HepG2 (cell line): ENCODE results near the gene DUSP5. TPM values are rescaled to one million over a fixed set of nuclear protein-coding genes. Genes with fewer than 3 reads are reported as not detected.

Experiments used
- ATAC-seq: fragments of 200-7000 bp; cut with Tn5 transposase; 3 replicates; pipeline ENCODE4 v1.9.1; 2020; ENCODE audit warnings: mild to moderate bottlenecking, moderate library complexity
- BruUV-seq: library from RNA; stranded (reverse); fragments of 400-500 nt; replicated peaks from 2 replicates; lab custom pipeline; 2021; lab: Mats Ljungman, UMichigan
- CTCF ChIA-PET: fragments of 300-600 bp; formaldehyde crosslinking; extraction: SDS; loops from one replicate; lab custom pipeline; 2021; ENCODE audit warnings: low total read pairs, inconsistent platforms, low intra/inter-chr PET ratio; lab: Yijun Ruan, JAX
- POLR2A ChIA-PET: fragments of 350-600 bp; sonication (Branson Sonifier 250); formaldehyde crosslinking; loops from one replicate; lab custom pipeline; 2020; ENCODE audit warnings: antibody characterized with exemption, inconsistent platforms; lab: Yijun Ruan, JAX
- DNase-seq: peaks from one replicate; pipeline ENCODE4 v3.0.0-alpha.2; 2015; ENCODE audit warnings: low spot score
- FAIRE-seq: peaks from 3 replicates; lab custom pipeline; 2011; peaks lifted over from hg19 to GRCh38; lab: Jason Lieb, UNC
- H2AFZ ChIP-seq: one replicate; pipeline ENCODE4 v1.6.1; 2011; ENCODE audit warnings: low read length, inconsistent platforms
- H3K27ac ChIP-seq: fragments of 300-600 bp; 3 replicates; pipeline ENCODE4 v1.8.0; 2011; ENCODE audit warnings: mixed run types, mild to moderate bottlenecking, mixed read lengths, low read length, inconsistent platforms; ENCODE audit not compliant: insufficient read depth; ENCODE audit errors: extremely low read length
- H3K27me3 ChIP-seq, 2 experiments: fragments of 200-600 bp in 1 of 2; 2 replicates in 1 of 2; 3 replicates in 1 of 2; pipeline versions ENCODE4 v1.6.0 to v1.8.0; 2011; ENCODE audit warnings: low read length in 2 of 2, mild to moderate bottlenecking in 2 of 2, moderate library complexity in 2 of 2, inconsistent platforms in 1 of 2; ENCODE audit not compliant: insufficient read depth in 2 of 2, control insufficient read depth in 1 of 2
- H3K36me3 ChIP-seq, 2 experiments: fragments of 200-600 bp in 1 of 2; replicated peaks in 1 of 2; 2 replicates in 1 of 2; 3 replicates in 1 of 2; pipeline versions ENCODE4 v1.5.1 to v1.8.0; 2011; ENCODE audit warnings: low read length in 2 of 2, inconsistent platforms in 1 of 2; ENCODE audit not compliant: insufficient read depth in 2 of 2, control insufficient read depth in 1 of 2
- H3K4me1 ChIP-seq: 2 replicates; pipeline ENCODE4 v1.5.1; 2012; ENCODE audit warnings: low read length, inconsistent platforms; ENCODE audit not compliant: insufficient read depth
- H3K4me2 ChIP-seq: 2 replicates; pipeline ENCODE4 v1.6.0; 2011; ENCODE audit warnings: low read depth, low read length, inconsistent platforms
- H3K4me3 ChIP-seq, 3 experiments: fragments of 200-600 bp in 1 of 3; sonication (generic), shearing (Covaris generic) in 1 of 3; replicated peaks in 1 of 3; 2 replicates each; pipeline ENCODE4 v1.5.1; 2011 to 2016; ENCODE audit warnings: low read length in 3 of 3, inconsistent platforms in 2 of 3, low read depth in 2 of 3, mild to moderate bottlenecking in 2 of 3, control low read depth in 1 of 3, mixed read lengths in 1 of 3; ENCODE audit not compliant: insufficient read depth in 1 of 3
- H3K79me2 ChIP-seq: one replicate; pipeline ENCODE4 v1.6.1; 2011; ENCODE audit warnings: low read length, inconsistent platforms; ENCODE audit not compliant: insufficient read depth
- H3K9ac ChIP-seq: 2 replicates; pipeline ENCODE4 v1.6.0; 2011; ENCODE audit warnings: mild to moderate bottlenecking, low read depth, low read length, inconsistent platforms; ENCODE audit not compliant: insufficient read depth
- H3K9me3 ChIP-seq: 2 replicates; pipeline ENCODE4 v1.5.1; 2012; ENCODE audit warnings: mild to moderate bottlenecking, low read length
- H4K20me1 ChIP-seq: 2 replicates; pipeline ENCODE4 v1.6.0; 2011; ENCODE audit warnings: inconsistent platforms, mild to moderate bottlenecking, low read length, moderate library complexity; ENCODE audit not compliant: insufficient read depth
- EED ChIP-seq: sonication (generic); formaldehyde crosslinking; IDR thresholded peaks from 2 replicates; pipeline ENCODE4 v1.5.0; 2020; ENCODE audit warnings: mild to moderate bottlenecking, missing genetic modification reagents
- EP300 ChIP-seq, 3 experiments: sonication (generic) in 1 of 3; formaldehyde crosslinking in 1 of 3; IDR thresholded peaks; 2 replicates each; pipeline versions ENCODE4 v1.5.1 to v1.6.1; 2011 to 2020; ENCODE audit warnings: low read depth in 2 of 3, low read length in 2 of 3, borderline replicate concordance in 1 of 3, improper control_type of control experiment in 1 of 3, mild to moderate bottlenecking in 1 of 3, missing genetic modification reagents in 1 of 3, moderate library complexity in 1 of 3
- FOXA1 ChIP-seq, 2 experiments: fragments of 450-650 bp in 1 of 2; sonication (generic) in 1 of 2; formaldehyde crosslinking in 1 of 2; IDR thresholded peaks; 2 replicates each; pipeline versions ENCODE4 v1.4.0 to v1.6.1; 2016 to 2020; ENCODE audit warnings: missing genetic modification reagents in 1 of 2
- GABPB1 ChIP-seq: IDR thresholded peaks from 2 replicates; pipeline ENCODE4 v1.6.1; 2016; ENCODE audit warnings: mild to moderate bottlenecking, missing genetic modification reagents, moderate library complexity, missing compliant biosample characterization
- HNRNPH1 ChIP-seq: fragments of 200-400 bp; formaldehyde crosslinking; optimal IDR thresholded peaks from 2 replicates; pipeline ENCODE3; 2017; ENCODE audit warnings: mild to moderate bottlenecking, low read depth, low read length
- JDP2 ChIP-seq: sonication (generic); formaldehyde crosslinking; IDR thresholded peaks from 2 replicates; pipeline ENCODE4 v1.8.1; 2022; ENCODE audit warnings: missing genetic modification reagents, borderline replicate concordance
- KLF9 ChIP-seq: IDR thresholded peaks from 2 replicates; pipeline ENCODE4 v1.6.1; 2016; ENCODE audit warnings: low read depth
- MAFF ChIP-seq: IDR thresholded peaks from 2 replicates; pipeline ENCODE4 v1.6.1; 2011; ENCODE audit warnings: low read depth, low read length, improper control_type of control experiment
- MTA3 ChIP-seq: sonication (generic); formaldehyde crosslinking; IDR thresholded peaks from 2 replicates; pipeline ENCODE4 v1.4.0; 2020; ENCODE audit warnings: missing genetic modification reagents
- NFE2L1 ChIP-seq: sonication (generic); formaldehyde crosslinking; IDR thresholded peaks from 2 replicates; pipeline ENCODE4 v1.4.0; 2020; ENCODE audit warnings: missing genetic modification reagents, mild to moderate bottlenecking, borderline replicate concordance
- PLSCR1 ChIP-seq: sonication (generic); formaldehyde crosslinking; IDR thresholded peaks from 2 replicates; pipeline ENCODE4 v1.5.0; 2020; ENCODE audit warnings: missing genetic modification reagents, mild to moderate bottlenecking, borderline replicate concordance
- SOX5 ChIP-seq: IDR thresholded peaks from 2 replicates; pipeline ENCODE4 v1.6.1; 2016; ENCODE audit warnings: borderline replicate concordance
- TEAD3 ChIP-seq: optimal IDR thresholded peaks from 2 replicates; pipeline ENCODE3; 2016; ENCODE audit warnings: borderline replicate concordance
- U2AF2 ChIP-seq: fragments of 200-400 bp; formaldehyde crosslinking; IDR thresholded peaks from 2 replicates; pipeline ENCODE4 v1.6.1; 2017; ENCODE audit warnings: low read depth, mild to moderate bottlenecking, low read length
- ZFP37 ChIP-seq: sonication (generic); formaldehyde crosslinking; IDR thresholded peaks from 2 replicates; pipeline ENCODE4 v1.4.0; 2020; ENCODE audit warnings: missing genetic modification reagents, borderline replicate concordance
- ZNF10 ChIP-seq: sonication (generic); formaldehyde crosslinking; IDR thresholded peaks from 2 replicates; pipeline ENCODE4 v1.4.0; 2020; ENCODE audit warnings: mild to moderate bottlenecking, low read depth, missing genetic modification reagents, borderline replicate concordance
- ZSCAN31 ChIP-seq: sonication (generic); formaldehyde crosslinking; IDR thresholded peaks from 2 replicates; pipeline ENCODE4 v1.5.0; 2020; ENCODE audit warnings: low read depth, mild to moderate bottlenecking, missing genetic modification reagents
- WGBS: methylation state at CpG from one replicate; pipeline ENCODE4 v1.1.6; 2017; ENCODE audit warnings: low lambda C conversion rate; 5-methylcytosine and 5-hydroxymethylcytosine counted together
- in situ Hi-C: cut with HindIII; loops from 2 replicates; pipeline ENCODE4 v1.10.0; 2017; ENCODE audit warnings: low pct_unique_long_range_greater_than_20kb; ENCODE audit not compliant: extremely low pct_ligation_motif_present
- intact Hi-C: fragments of 100-400 bp; cut with micrococcal nuclease; formaldehyde crosslinking; loops from one replicate; pipeline ENCODE4 v1.10.0; 2022; ENCODE audit not compliant: unreplicated experiment
- polyA plus RNA-seq, 8 experiments: library from polyadenylated mRNA; depleted of rRNA in 3 of 8; stranded (reverse) in 7 of 8; unstranded in 1 of 8; fragments of >200 nt; fragmentation: Illumina TruSeq in 4 of 8; extraction: Trizol in 4 of 8; gene quantifications; 2 replicates each; pipeline versions ENCODE4 v1.2.1 to v1.2.3, GENCODE V29; 2011 to 2016; ENCODE audit warnings: low read depth in 4 of 8, missing spikeins in 1 of 8, mixed read lengths in 1 of 8; ENCODE audit not compliant: insufficient read depth in 1 of 8
- total RNA-seq, 5 experiments: library from RNA; depleted of rRNA; stranded (reverse); fragments of >200 nt; fragmentation: Illumina TruSeq; extraction: Trizol; gene quantifications; 2 replicates each; pipeline ENCODE4 v1.2.3, GENCODE V29; 2016; ENCODE audit warnings: low read depth in 1 of 5
- TF ChIP-seq, protein P1 (sequence below): sonication (generic); formaldehyde crosslinking; IDR thresholded peaks from 2 replicates; pipeline ENCODE4 v1.5.1; 2020; ENCODE audit warnings: mild to moderate bottlenecking, missing genetic modification reagents, moderate library complexity

The DUSP5 gene
- total and polyA plus RNA-seq, 2 of the 13 experiments (the other 11 are each of a cell fraction or from before 2014, with no cell fraction given): 1.4 to 3.7 TPM

GRCh38 chr10:110481919-110482318 lies 15.8 kb upstream of the DUSP5 start:
- DNase-seq: peak; percentile 24
- Histone ChIP-seq H3K79me2 (no peaks in the 10 kb centered on the region), H3K9me3 (no peaks in the 10 kb centered on the region), H4K20me1 (no peaks in the 10 kb centered on the region), H3K27ac (no peak overlapping the region), H3K4me1 (peaks cover 1% of the 10 kb centered on the region; the same call in 1 of the 2 replicates), H3K27me3 (no peaks in the 10 kb centered on the region), H2AFZ (no peak overlapping the region), H3K36me3 (no peaks in the 10 kb centered on the region), H3K4me3 (no peak overlapping the region), H3K4me2 (no peak overlapping the region), H3K9ac (no peak overlapping the region)
- no peak for FAIRE-seq
- no peak for ATAC-seq
- CTCF ChIA-PET: no interaction called here
- in situ Hi-C loops: no loop called here
- TF ChIP-seq U2AF2: no peak
- peak; percentile 24; the same call in 1 of the 2 replicates for TF ChIP-seq SOX5 (CRISPR knock-in tag)
- no peak for TF ChIP-seq TEAD3 (CRISPR knock-in tag)
- TF ChIP-seq, protein P1, sequence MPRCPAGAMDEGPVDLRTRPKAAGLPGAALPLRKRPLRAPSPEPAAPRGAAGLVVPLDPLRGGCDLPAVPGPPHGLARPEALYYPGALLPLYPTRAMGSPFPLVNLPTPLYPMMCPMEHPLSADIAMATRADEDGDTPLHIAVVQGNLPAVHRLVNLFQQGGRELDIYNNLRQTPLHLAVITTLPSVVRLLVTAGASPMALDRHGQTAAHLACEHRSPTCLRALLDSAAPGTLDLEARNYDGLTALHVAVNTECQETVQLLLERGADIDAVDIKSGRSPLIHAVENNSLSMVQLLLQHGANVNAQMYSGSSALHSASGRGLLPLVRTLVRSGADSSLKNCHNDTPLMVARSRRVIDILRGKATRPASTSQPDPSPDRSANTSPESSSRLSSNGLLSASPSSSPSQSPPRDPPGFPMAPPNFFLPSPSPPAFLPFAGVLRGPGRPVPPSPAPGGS (CRISPR knock-in tag): no peak
- 0% methylated on average over 1 of the region's 1 CpG for WGBS
- POLR2A ChIA-PET: no interaction called here
- BruUV-seq: no TSS peak
- intact Hi-C loops: no loop called here

DNA sequence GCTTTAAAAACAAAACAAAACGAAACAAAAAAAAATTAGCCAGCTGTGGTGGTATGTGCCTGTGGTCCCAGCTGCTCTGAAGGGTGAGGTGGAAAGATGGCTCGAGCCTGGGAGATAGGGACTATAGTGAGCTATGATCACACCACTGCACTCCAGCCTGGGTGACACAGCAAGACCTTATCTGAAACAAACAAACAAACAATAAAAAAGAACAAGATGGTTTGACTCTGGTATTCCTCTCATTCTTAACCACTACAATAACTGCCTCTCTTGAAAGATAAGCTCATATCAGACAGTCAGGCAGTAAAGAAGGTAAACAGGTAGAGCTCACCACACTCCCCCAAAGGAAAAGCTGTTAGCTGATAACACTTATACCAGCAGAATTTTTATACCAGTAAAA lies 14.1 kb upstream of the DUSP5 start:
- Histone ChIP-seq H3K36me3 (no peaks in the 10 kb centered on the region), H4K20me1 (no peaks in the 10 kb centered on the region), H2AFZ (no peak overlapping the region), H3K9ac (no peak overlapping the region), H3K27me3 (peaks cover 0 to 4% of the 10 kb centered on the region in 2 experiments; a peak in 1 of 5 replicates), H3K27ac (no peak overlapping the region), H3K4me2 (no peak overlapping the region), H3K79me2 (no peaks in the 10 kb centered on the region), H3K9me3 (no peaks in the 10 kb centered on the region), H3K4me3 (no peak overlapping the region), H3K4me1 (peaks cover 16% of the 10 kb centered on the region)
- in situ Hi-C loops (no loop called here), intact Hi-C loops (no loop called here)
- ChIA-PET POLR2A (no interaction called here), CTCF (no interaction called here)
- WGBS: 0% methylated on average over 2 of the region's 2 CpGs
- BruUV-seq: no TSS peak
- ATAC-seq: no peak
- no peak for TF ChIP-seq KLF9
- TF ChIP-seq NFE2L1 (CRISPR knock-in tag): no peak
- no peak for TF ChIP-seq EP300 (IDR thresholded peaks at IDR 0.05; ENCODE audit: low read depth in 2 of 2, low read length in 2 of 2)
- no peak for TF ChIP-seq EP300 (CRISPR knock-in tag; IDR thresholded peaks at IDR 0.05; ENCODE audit: borderline replicate concordance)
- no peak for TF ChIP-seq FOXA1 (IDR thresholded peaks at IDR 0.05)
- TF ChIP-seq FOXA1 (CRISPR knock-in tag; IDR thresholded peaks at IDR 0.05): no peak
- TF ChIP-seq MTA3 (CRISPR knock-in tag): no peak
- TF ChIP-seq JDP2 (CRISPR knock-in tag): no peak
- no peak for TF ChIP-seq ZSCAN31
- TF ChIP-seq ZFP37: no peak
- TF ChIP-seq ZNF10 (CRISPR knock-in tag): no peak
- TF ChIP-seq EED (CRISPR knock-in tag): no peak
- no peak for TF ChIP-seq GABPB1 (CRISPR knock-in tag)
- no peak for TF ChIP-seq MAFF
- TF ChIP-seq HNRNPH1: no peak
- no peak for TF ChIP-seq PLSCR1 (CRISPR knock-in tag)
- no peak for DNase-seq
- FAIRE-seq: no peak
